Glomerular endothelial cell (primary cell): Measurements from ENCODE around the gene UBR2. TPM values are rescaled to one million over a fixed set of nuclear protein-coding genes. Genes with fewer than 3 reads are reported as not detected.

Experiments used
- DNase-seq: peaks from one replicate; pipeline ENCODE4 v3.0.0-alpha.2; 2011; ENCODE audit warnings: low read depth, low spot score; ENCODE audit errors: extremely low read depth
- total RNA-seq: library from RNA; depleted of rRNA; stranded (reverse); fragments of >200 nt; gene quantifications from 2 replicates; pipeline ENCODE4 v1.2.3, GENCODE V29; 2015

UBR2 gene
- 15.8 and 17.4 TPM in 2 replicates for total RNA-seq

DNA sequence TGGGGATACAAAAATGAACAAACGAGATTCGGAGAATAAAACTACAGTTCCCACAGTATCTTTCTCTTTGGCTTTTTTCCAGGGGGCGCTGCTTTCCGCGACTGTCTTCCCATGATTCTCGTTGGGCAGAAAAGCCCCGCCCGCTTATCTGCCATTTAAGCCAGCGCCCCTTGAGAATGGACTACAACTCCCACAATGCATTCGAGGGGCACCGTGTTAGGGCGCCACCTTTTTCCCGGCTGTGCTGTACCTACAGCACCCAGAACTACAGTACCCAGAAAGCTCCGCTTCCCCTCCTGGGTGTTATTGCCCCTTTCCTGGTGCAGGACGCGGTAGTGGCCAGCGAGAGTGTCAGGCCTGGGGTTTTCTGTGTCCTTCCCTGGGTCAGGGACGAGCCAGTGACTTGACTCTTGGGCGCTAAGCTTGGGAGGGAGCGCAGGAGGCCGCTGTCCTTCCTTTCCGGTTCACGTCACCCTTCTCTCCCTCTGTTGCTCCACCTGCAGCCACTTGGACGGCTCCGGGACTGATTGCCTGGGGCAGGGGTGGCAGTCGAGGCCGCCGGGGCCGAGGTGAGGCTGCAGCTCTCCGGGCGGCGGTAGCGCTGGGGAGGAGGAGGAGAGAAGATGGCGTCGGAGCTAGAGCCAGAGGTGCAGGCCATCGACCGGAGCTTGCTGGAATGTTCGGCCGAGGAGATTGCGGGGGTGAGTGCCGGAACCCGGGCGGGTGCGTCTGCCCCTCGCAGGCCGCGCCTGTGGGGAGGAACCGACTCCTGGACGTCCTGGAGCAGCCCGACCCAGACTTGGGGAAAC is at the start of gene UBR2:
TSS of gene UBR2 (plus strand) at position 333 of the 809 bp plus-strand sequence. CDS start at position 624, 291 bp downstream.
- DNase-seq = peak; percentile 86

DNA sequence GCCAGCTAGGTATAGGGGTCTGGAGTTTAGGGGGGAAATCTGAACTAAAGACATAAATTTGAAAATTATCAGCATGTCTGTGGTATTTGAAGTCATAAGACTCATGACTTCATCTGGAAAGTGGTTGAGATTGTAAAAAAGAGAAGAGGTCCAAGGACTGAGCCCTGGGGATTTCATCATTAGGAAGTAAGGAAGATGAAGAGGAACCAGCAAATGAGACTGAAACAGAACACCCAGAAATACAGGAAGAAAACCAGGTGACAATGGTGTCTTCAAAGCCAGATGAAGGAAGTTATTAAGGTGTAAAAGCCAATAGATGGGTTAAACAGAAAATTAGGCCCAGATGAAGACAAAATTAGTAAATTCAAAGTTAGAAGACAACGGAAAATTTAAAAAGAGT is 49.1 kb upstream of the UBR2 start:
- DNase-seq = no peak

DNA sequence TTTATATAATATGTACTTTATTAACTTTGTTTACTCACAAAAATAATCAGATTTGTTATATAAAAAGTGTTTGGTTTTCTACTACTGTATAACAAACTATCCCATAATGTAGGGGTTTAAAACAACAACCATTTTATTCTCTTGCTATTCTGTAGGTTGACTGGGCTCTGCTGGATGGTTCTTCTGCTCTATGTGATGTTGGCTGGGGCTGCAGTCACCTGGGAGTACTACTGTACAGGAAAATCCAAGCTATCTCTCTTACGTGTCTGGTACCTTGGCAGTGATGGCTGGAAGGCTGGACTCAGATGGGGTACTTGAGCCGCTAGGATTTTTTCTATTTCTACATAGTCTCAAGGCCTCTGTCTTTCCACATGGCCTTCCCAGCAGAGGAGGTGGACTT is 44.0 kb upstream of the UBR2 start:
- DNase-seq = no peak

DNA sequence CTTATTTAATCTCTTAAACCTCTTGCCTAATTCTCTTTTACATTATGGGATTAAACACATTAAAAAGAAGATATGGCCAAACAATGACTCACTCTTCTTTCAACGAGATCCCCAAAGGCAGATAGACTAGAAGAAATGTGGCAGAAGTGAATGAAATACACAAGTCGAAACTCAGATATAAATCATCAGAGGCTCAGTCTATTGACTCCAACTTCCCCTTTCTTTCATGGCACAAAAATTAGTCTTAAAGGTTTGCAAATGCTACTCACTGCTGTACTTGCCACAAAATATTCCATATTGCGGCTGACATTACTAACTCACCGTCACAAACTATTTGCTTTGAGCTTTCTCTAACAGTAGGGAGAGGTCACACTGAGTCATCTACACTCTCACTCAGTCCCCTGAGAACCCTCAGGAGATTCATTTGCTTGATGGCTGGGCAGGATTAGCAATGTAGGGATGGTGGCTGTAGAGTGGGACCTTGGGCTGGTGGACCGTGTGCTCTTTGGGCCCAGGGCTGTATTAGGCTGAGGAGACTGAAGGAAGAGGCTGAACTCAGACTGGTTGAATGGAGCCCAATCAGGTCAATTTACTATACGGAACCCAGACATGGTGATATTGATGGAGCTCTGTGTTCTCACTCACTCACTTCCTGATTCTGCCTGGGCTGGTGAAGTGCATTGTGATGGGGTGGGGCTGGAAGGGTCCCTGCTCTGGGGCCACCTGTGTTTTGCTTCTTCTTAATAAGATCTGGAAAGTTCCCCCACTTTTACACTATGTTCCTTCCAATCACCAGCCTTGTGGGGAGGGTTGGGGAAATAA is 42.8 kb upstream of the UBR2 start:
- DNase-seq = no peak

DNA sequence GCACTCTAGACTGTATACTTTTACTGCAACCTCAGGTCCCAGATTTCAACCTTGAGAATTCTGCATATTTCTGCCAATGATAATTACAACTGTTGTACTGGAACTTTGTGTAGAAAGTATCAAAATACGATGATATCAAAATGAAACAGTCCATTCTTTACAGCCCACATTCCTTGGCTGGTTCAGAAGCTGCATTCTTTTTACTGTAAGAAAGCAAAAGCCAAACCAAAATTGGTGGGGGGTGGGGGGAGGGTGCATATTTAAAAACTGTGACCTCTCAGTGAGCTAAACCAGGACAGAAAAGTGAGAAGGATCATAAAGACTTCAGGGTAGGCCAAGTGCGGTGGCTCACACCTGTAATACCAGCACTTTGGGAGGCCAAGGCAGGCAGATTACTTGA is 41.8 kb upstream of the UBR2 start:
- DNase-seq = no peak

DNA sequence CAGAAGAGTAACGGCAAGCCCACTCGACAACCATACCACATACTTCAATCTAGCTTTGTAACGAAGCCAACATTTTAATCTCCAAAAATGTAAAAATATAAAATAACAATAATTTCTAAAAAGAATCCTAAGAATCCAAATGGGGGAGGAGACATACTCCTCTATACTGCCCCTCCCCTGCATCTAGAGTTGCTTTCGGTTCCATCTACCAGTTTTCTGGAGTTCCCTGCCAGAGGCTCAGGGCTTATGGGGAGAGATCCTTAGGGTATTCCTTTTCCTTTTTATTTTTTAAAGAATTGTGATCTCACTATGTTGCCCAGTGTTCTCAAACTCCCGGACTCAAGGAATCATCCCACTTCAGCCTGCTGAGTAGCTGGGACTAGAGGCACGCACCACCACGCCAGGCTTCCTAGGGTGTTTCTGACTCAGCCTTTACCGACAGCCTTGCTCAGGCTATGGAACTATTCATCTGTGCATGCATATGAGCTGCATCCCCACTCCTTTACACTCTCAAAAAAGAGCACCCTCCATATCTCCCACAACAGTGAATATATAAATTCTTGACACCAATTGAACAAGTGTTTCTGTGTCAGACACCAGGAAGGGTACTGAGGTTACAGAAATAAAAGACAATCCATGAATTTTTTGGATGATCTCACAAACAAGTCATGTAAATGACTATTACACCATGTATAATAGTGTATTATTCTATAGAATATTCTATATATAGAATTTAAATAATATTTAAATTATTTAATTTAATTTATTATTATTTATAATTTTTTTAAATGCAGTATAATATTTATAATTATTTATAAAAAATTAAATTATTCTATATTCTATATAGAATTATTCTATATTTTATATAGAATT is 40.7 kb upstream of the UBR2 start:
- DNase-seq = no peak

DNA sequence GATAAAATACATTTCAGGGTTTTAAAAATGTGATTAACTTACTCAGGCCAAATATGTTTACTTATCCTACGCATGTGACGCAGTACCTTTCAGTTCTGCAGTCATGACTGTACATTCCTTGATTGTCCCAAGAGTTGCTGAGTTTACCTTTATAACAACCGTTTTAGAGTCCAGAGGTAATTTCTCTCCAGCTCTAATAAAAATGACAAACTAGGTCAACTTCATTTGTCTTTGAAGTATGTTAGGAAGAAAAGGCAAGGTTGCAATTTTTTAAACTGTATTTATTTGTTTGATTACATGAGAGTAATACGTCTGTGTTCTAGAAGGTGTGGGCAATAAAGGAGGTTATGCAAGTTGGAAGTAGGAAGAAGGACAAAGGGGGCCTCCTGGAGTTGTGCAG is 38.6 kb upstream of the UBR2 start:
- DNase-seq = no peak

DNA sequence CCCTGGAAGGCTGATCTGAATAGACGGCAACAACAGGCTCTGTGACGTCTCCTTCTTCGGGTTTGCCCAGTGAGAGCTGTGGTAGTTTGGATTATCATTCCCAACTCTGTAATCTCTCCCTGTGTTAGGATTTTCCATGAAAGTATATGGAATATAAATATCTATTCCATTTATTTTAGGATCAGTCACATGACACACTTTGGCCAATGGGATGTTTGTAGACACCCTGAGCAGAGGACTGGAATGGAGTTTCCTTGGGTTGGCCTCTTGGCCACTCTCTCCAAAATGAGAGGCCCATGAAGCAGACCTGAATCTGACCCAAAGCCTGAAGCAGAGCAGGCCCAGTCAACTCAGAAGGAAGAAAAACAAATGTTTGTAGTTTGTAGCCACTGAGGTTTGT is 37.2 kb upstream of the UBR2 start:
- no peak for DNase-seq

DNA sequence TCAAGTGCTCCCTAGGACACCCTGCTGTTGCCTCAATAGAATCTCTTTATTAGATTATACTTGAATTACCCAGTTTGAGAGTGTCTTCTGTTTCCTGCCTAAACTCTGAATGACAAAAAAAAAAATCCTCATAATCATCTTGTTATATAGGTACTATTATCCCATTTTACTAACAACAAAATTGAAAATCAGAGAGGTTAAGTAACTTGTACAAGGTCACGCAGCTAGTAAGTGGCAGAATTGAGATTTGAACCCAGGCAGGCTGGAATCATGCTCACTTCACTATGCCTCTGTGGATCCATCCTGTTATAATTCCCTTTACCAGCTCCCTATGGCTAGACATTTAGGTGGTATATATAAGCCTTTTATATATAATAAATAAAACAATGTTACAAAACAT is 36.6 kb upstream of the UBR2 start:
- DNase-seq = no peak

DNA sequence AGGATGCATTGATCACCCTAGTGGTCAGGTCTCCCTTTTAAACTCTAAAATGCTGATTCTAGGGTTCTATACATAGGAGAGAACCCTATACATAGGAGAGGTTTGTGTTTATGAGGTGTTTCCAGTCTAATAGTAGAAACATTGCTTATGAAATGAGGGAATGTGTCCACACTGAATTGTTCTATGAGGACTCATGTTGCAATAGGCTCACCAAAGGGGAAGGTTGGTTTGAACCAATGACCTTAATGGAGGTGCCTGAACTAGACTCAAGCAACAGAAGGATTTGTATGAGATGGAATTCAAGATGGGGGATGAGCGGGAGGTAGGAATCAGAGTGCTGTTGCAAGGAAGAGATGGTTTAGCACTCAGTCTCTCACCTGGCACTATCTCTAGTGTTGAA is 33.5 kb upstream of the UBR2 start:
- no peak for DNase-seq

DNA sequence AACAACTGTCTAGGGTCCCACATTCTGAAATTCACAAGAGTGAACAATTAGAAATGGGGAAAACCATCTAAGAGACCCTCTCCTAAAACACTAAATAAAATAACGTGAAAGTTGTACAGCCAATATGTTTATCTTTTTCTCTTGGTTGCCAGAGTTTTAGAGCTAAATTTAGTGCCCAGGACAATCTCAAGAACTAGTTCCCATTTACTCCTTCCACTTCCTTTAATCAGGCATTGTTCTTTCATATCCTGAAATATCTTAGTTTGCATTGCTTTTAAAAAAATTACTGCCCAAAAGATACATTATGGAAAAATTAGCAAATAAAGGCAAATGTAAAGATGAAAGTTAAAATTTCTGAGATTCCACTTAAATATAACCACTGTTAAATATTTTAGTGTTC is 33.1 kb upstream of the UBR2 start:
- no peak for DNase-seq

DNA sequence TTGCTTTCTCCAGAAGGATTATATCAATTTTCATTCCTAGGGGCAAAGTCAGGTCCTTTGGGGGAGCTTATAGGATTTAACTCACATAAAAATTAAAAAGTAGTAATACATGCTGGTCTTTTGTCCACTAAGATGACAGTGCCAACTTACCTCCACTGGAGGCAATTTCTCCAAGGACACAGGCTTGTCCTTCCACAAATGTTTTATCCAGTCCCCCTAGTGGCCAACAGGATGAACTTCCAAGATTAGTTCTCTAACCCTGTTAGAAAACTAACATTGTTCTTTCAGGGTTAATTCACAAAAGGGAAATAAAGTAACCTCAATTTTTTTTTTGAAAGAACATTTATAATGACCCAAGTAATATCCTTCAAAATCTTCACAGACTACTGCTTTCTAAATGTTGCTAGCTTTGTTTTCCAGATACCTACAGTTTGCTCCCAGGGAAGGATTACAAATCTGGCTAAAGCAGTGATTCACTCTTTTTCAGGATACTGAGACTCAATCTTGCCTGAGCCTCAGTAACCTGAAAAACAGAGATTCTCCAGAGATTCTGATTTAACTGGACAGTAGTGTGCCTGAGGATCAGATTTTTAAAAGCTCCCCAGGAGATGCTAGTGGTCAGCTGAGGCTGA is 31.7 kb upstream of the UBR2 start:
- peak; percentile 20 for DNase-seq

DNA sequence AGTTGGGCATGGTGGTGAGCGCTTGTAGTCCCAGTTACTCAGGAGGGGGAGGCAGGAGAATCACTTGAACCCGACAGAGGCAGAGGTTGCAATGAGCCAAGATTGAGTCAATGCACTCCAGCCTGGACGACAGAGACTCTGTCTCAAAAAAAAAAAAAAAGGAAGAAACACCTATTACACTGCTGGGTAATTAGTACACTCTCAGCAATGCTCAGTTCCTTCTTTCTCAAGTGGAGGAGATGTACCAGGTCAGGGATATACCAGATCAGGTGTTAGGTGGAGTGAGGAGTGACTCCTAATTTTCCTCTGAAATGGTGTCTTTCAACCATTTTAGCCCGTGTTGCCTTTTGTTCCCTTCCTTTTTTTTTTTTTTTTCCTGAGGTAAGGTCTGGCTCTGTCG is 30.0 kb upstream of the UBR2 start:
- no peak for DNase-seq

DNA sequence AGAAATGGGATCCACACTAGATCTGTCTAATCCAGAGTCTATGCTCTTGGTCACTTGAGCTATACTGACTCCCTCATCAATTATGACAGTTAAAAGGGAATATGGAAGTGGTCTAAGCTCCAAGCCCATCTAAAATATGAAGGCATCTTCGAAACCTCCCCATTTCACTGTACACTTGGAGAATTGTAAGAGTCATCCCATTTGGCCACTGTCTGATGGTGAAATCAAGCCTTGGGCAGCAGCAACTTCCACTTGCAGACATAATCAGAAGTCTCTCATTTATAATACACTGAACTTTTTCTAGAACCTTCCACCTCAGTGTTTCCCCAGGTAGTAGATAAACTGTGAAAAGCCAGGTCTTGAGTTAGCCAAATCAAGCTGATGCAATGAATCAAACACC is 26.3 kb upstream of the UBR2 start:
- DNase-seq = no peak

DNA sequence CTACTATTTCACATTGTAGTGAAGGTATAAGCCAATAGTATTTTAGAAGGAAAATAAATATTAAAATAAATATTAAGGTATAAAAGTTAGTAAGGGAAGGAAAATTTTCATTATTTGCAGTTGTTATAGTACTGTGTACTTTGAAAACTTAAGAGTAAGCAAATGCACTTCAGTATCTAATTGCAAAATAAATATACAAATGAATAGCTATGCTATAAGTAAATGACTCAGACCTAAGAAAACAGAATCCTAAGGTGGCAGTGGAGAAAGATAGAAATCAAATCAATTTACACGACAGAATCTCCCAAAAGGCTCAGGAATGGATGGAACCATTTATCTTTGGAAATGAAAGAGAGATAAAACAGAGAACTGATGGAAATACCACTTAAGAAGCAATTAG is 24.7 kb upstream of the UBR2 start:
- DNase-seq = no peak

DNA sequence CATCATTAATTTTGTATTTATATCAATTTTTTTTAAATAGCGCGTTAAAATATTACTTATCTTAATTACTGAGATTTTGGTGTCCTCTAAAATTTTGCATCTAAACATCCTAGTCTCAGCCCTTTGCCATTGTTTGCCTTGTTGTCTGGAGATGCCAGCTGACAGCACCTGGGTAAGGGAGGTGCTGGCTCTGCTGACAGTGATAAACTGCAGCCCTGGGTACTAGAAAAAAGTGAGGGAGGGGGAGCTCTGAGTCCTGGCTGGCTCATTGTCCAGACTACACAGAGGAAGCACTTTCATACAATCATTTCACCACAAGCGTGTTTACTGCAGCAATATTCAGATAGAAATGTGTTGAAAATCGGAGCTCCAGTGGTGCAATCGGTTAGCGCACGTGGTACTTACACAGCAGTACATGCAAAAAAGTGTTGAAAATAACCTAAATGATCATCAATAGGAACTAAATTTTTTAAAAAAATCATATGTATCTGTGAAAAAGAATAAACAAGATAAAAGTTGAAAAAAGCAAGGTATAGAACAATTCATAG is 18.5 kb upstream of the UBR2 start:
- no peak for DNase-seq

DNA sequence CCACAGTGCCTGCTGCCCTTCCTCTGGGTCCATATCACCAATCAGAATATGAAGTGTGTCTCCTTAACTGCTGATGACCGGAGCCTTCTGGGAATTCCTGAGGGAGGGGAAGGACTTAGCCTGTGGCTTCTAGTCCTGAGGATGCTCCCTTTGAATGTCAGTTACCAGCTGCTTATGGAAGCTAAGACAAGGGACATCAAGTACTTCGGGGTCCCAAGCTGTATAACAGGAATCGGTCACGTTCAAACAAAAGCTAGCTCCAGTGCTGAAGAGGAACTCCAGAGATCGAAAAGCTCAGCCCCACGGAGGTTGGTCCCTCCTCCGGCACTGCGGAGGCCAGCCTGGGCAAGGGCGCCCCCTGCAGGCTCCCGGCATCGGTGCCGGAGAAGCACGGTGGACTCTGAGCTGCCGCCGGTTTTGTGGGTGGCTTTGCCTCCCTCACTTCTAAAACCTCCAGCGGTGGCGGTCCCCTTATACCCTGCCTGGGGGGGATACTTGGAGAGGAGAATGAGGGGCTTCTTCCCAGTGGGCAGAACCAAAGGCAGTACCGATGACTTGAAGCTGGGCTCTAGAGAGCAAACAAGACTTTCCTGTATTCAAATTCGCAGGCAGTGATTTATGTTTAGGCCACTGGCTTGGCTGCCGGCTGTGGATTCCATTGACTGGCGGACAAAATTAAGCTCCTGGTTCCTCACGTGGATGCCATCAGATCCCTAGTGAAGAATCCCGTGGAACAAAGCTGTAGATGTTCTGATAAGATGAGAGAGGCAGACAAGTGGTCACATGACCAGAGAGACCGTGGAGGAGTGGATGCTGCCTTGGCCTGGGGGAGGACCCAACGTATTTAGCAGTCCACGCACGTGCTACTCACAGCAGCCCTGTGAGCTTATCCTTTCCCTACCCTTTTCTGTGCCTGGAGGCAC is 16.2 kb upstream of the UBR2 start:
- no peak for DNase-seq

DNA sequence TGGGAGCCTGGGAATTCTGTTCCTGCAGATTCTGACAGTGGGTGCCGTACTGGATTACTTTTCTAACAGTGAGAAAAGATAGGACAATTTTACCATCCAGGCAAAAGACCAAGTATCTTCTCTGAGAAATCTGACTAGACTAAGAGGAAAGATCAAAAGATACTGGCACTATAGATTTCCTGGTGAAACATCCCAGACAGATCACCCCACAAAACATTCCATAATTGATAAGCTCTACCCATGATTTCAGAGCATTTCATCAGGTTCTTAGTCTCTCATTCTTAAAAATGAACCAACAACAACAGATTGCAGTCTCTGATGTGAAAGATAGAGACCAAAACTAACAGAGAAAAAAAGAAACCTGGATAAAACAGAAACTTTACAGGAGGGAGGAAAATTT is 13.6 kb upstream of the UBR2 start:
- no peak for DNase-seq

DNA sequence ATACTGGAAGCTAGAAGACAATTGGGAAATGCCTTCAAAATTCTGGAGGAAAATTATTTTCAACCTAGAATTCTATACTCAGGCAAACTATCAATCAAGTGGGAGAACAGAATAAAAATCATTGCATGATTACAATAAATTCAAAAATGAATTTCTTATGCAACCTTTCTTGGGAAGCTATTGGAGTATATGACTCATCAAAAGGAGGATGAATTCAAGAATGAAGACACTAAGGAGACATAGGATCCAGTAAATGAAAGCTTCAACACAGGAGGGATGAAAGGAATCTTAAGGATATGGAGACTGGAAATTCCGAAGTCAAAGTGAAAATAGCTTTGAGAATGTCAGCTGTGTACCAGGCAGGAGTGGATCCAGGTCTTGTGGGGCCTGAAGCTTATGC is 12.6 kb upstream of the UBR2 start:
- no peak for DNase-seq
